ENCODE data around the gene NAPB. TPM values are rescaled to one million over a fixed set of nuclear protein-coding genes. Genes with fewer than 3 reads are reported as not detected.

Gene NAPB
- total RNA-seq, 1 donor from 2014 or later, result 13.6 TPM

DNA sequence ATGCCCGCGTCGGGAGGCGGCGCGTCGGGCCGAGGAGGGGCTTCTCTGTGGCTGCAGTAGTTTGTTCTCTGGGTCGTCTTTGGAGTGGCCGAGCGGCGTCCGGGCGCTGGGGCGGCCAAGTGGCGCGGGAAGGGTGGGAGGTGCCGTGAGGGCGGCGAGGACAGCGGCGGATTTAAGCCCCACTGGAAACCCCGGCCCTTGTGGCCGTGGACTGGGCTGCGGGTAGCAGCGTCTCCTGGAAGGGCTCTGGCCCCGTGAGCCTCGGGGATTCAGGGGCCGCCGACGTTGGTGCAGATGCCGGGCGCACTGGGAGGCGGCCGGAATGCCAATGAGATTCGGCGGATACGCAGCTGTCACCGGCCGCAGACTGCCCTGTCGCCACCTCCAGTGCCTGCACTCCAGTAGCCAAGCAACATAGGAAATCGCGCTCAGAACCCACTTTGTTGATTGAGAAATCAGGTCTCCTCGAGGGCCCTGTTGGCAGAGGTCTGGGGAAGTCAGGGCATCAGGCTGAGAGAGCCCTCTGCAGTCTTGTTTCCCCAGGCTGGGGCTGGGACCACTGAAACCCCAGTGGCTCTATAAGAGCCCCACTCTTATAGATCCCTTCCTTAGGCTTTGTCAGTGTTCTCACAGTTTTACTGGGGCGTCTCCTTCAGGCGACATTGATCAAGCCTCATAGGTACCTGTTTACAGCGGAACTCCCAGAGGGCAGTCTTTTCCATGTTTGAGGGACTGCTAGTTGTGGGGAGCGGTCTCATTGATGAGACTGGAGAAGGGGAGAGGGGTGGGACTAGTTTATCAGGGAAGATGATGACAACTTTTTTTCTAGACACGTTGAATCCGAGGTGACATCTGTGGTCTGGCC is 58.7 kb downstream of the NAPB start:
- Mint-ChIP-seq H3K27ac (peak overlapping the region; percentile 94), H3K4me3 (peak overlapping the region; percentile 92), H3K4me1 (peaks cover 51% of the 10 kb centered on the region), H3K27me3 (peaks cover 2% of the 10 kb centered on the region), H3K36me3 (ENCODE audit: low read depth) (peaks cover 33% of the 10 kb centered on the region), H3K9me3 (no peaks in the 10 kb centered on the region)
- peak; percentile 81 for DNase-seq
- intact Hi-C loops (cut with micrococcal nuclease), result loop anchor here (1.0 kb wide), 2 partner anchors 12 to 59 kb away; partner anchors contain the start of genes NAPB and NXT1

DNA sequence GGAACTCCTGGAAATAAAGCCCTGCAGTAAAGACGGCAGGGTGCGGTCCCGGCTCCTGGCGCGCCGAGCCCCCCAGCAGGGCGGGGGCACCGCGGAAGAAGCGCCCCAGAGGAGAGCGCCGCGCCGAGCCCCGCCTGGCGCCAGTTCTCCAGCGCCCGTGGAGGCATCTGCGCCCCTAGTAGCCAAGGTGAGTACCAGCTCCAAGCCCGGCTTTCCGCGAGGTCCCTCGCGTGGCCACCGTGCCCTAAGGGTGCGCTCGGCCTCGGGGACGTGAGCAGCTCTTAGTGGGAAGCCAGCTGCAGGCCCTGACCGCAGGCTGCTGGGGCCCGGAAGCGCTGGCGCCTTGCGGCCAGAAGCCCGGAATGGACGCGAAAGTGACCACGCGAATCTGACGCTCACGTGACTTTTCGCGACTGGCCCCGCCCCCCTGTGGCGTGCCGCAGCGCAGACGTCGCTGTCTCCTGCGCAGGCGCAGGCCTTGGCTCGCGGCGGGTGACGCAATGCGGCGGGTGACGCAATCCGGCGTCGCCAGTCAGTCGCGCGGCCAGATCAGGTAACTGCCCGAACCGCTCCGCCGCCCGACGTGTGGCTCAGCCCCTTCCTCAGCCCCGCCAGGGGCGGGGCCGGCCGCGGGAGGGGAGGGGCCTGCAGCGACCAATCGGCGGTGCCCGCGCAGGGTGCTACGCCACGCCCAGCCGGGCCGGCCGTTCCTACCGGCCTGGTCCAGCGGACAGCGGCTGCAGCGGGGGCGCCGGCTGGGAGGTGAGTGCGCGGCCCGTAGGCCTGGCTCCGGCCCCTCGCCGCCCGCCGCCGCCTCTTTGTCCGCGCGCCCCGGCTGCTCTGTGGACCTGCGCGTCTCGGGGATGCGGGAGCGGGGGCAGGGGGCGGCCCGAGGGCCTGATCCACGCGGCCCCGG is 59.6 kb downstream of the NAPB start, which contains the start of gene GZF1:
Gene GZF1 (plus strand): TSS at position 707 of the 916 bp plus-strand sequence. CDS start 2,202 bp downstream, outside the sequence.
- Mint-ChIP-seq H3K27ac (peak within 1 kb of the TSS; percentile 94), H3K9me3 (no peaks in the 10 kb centered on the region), H3K4me1 (peaks cover 53% of the 10 kb centered on the region), H3K36me3 (ENCODE audit: low read depth) (peaks cover 30% of the 10 kb centered on the region), H3K4me3 (peak within 1 kb of the TSS; percentile 92), H3K27me3 (peaks cover 2% of the 10 kb centered on the region)
- intact Hi-C loops (cut with micrococcal nuclease), result loop anchor here (1.0 kb wide), 3 partner anchors 11 to 60 kb away; partner anchors contain the start of genes NAPB and NXT1
- peak; percentile 100 for DNase-seq

DNA sequence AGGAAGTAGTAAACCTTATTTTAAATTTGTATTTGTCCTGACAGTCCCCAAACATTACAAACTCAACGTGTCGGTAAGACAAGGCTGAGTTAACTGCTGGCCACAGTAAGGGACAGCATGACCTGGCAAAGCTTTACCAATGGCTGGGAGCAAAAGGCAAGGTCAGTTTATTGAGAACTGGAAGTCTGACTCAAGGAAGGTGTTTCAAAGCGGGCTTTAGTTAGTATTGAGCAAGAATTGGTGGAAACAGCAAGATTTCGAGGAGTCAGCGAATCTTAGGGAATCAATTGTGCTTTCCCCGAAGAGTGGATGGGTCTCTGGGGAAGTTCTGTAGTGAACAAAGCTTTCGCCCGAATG is 60.2 kb downstream of the NAPB start:
- Mint-ChIP-seq H3K9me3 (no peaks in the 10 kb centered on the region), H3K27me3 (peaks cover 2% of the 10 kb centered on the region), H3K4me3 (peak overlapping the region; percentile 82), H3K36me3 (ENCODE audit: low read depth) (peaks cover 23% of the 10 kb centered on the region), H3K27ac (peak overlapping the region; percentile 93), H3K4me1 (peaks cover 48% of the 10 kb centered on the region)
- intact Hi-C loops (cut with micrococcal nuclease), result loop anchor here (1.0 kb wide), 1 partner anchor 38 kb away; no protein-coding TSS in a partner anchor
- DNase-seq, result no peak

DNA sequence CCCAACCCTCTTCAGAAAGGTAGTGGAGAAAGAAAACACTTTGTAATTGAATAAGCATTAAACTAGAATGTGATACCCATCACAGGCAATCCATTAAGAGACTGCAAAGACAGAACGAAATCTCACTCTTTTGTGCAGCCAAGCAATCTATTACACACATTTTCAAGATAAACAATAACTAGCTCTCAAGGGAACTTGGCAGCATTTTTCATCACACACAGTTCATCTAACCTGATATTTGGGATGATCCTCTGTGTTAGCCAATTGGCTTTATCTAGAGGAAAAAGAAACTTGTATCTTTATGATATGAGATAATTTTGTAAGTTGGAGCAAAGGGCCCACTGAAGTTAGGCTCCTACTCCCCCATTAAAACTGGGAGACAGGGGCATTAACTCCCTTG is 60.8 kb downstream of the NAPB start:
- intact Hi-C loops (cut with micrococcal nuclease), result no loop called here
- no peak for DNase-seq
- H3K4me3 Mint-ChIP-seq, result peak overlapping the region; percentile 82
- H3K36me3 Mint-ChIP-seq (ENCODE audit: low read depth), result peaks cover 25% of the 10 kb centered on the region
- peaks cover 46% of the 10 kb centered on the region for H3K4me1 Mint-ChIP-seq
- peaks cover 2% of the 10 kb centered on the region for H3K27me3 Mint-ChIP-seq
- H3K9me3 Mint-ChIP-seq, result no peaks in the 10 kb centered on the region
- H3K27ac Mint-ChIP-seq, result peak overlapping the region; percentile 93

DNA sequence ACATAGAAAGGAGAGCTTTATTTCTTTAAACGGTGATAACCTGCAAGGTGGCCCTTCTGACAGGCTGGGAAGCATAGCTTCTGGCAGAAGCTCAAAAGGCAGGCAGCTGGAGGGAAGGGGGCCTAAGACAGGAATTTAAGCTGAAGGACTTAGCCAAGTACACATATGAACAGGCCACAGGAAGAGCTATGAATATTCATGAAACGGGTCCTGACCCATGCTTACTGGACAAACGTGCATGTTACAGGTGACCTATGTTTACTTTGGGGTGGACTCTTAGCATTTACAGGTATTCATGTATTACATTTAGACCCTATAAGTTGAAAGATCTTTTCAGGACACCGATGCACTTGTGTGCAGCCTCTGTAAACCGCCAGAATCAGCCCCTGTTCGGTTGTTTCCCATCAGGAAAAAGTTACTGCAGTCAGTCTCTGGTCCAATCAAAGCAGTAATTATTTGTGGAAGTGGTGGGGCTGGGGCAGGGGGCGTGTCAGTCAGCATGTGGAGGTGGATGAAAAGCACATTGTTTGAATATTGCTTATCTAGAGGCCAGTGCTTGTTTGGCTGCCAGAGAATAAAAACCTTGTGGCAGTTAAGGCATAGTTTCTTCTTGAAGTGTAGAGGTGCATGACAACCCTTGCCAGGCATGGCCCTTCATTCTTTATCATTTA is 62.2 kb downstream of the NAPB start:
- H3K9me3 Mint-ChIP-seq, result no peaks in the 10 kb centered on the region
- peaks cover 21% of the 10 kb centered on the region for H3K36me3 Mint-ChIP-seq (ENCODE audit: low read depth)
- peaks cover 36% of the 10 kb centered on the region for H3K4me1 Mint-ChIP-seq
- H3K27me3 Mint-ChIP-seq, result peaks cover 2% of the 10 kb centered on the region
- peak; percentile 65 for DNase-seq
- intact Hi-C loops (cut with micrococcal nuclease), result loop anchor here (1.0 kb wide), 1 partner anchor 9 kb away; the partner anchor contains the start of gene NXT1
- H3K27ac Mint-ChIP-seq, result peak overlapping the region; percentile 81
- no peak overlapping the region for H3K4me3 Mint-ChIP-seq

DNA sequence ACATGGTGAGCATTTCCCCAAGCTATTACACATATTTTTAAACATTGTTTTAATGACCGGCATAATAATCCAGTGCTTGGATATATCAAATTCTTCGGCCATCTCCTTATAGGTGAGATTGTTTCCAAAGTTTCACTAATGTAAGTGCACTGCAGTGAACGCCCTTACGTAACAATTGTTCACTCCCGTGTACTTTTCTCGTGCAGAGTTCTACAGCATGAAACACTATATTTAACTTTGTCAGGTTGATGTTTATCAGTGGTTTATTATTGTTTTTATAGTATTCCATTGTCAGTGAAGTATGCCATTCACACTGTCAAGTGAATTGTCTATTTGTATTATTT is 62.8 kb downstream of the NAPB start:
- Mint-ChIP-seq H3K36me3 (ENCODE audit: low read depth) (peaks cover 21% of the 10 kb centered on the region), H3K27me3 (peaks cover 2% of the 10 kb centered on the region), H3K9me3 (no peaks in the 10 kb centered on the region), H3K27ac (peak overlapping the region; percentile 81), H3K4me1 (peaks cover 32% of the 10 kb centered on the region), H3K4me3 (peak overlapping the region; percentile 95)
- intact Hi-C loops (cut with micrococcal nuclease), result loop anchor here (1.0 kb wide), 1 partner anchor 8 kb away; the partner anchor contains the start of gene NXT1
- no peak for DNase-seq

DNA sequence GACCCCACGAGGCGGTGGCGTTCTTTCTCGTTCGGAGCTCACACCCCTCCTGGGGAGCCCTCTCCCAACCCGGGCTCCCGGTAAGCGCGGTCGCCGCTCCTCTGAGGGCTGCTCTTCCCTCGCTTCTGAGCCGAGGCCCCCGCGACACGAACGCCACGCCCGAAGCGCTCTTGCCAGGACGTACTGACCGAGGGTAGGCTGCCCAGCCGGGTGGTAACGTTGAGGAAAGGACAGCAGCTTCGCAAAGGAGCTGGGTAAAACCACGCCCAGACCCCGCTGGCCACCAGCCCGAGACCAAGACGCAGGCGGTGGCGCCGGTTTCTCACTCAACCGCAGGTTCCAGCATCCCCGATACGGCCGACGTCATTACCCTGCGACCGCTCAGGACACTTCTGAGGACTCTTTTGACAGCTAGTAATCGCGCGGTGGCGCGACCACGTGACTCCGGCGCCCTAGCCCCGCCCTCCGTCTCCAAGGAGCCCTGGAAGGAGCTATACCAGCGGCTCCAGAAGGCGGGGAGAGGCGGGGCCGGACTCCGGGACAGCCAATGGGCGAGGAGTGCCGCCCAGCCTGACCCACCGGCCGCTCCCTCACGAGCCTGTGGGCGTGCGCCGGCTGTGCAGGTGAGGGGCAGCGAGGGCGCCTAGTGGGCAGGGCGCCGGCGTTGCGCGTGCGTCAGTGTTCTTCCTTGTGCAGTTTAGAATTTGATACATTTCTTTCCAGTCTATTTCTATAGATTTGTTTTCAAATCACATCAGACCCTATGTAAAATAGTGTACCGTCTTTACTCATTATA is 63.3 kb downstream of the NAPB start:
- no peaks in the 10 kb centered on the region for H3K9me3 Mint-ChIP-seq
- H3K27ac Mint-ChIP-seq, result peak overlapping the region; percentile 93
- peak; percentile 100 for DNase-seq
- peak overlapping the region; percentile 95 for H3K4me3 Mint-ChIP-seq
- peaks cover 16% of the 10 kb centered on the region for H3K36me3 Mint-ChIP-seq (ENCODE audit: low read depth)
- H3K4me1 Mint-ChIP-seq, result peaks cover 26% of the 10 kb centered on the region
- intact Hi-C loops (cut with micrococcal nuclease), result loop anchor here (1.0 kb wide), 1 partner anchor 8 kb away; the partner anchor contains the start of gene NXT1
- peaks cover 2% of the 10 kb centered on the region for H3K27me3 Mint-ChIP-seq

DNA sequence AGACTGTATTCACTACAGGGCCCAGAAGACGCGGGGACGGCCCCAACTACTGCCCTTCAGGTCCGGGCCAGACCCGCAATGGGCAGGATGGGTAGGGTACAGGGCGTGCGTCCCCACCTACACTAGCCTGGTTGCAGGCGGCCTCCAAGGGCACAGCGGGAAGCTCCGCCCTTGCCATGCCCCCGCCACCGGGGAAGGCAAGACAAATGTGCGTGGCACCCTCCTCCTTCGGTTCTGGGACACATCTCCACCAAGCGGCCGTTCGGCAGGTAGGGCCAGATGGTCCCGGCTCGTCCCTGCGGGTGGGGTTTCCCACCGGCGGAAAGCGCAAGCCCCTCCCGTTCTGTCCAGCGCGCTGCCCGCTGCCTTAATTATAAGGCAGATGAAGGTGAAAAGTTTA is 65.1 kb downstream of the NAPB start:
- no peak for DNase-seq
- intact Hi-C loops (cut with micrococcal nuclease), result no loop called here
- Mint-ChIP-seq H3K4me3 (no peak overlapping the region), H3K27me3 (no peaks in the 10 kb centered on the region), H3K27ac (peak overlapping the region; percentile 25), H3K9me3 (no peaks in the 10 kb centered on the region), H3K36me3 (ENCODE audit: low read depth) (peaks cover 22% of the 10 kb centered on the region), H3K4me1 (peaks cover 30% of the 10 kb centered on the region)

DNA sequence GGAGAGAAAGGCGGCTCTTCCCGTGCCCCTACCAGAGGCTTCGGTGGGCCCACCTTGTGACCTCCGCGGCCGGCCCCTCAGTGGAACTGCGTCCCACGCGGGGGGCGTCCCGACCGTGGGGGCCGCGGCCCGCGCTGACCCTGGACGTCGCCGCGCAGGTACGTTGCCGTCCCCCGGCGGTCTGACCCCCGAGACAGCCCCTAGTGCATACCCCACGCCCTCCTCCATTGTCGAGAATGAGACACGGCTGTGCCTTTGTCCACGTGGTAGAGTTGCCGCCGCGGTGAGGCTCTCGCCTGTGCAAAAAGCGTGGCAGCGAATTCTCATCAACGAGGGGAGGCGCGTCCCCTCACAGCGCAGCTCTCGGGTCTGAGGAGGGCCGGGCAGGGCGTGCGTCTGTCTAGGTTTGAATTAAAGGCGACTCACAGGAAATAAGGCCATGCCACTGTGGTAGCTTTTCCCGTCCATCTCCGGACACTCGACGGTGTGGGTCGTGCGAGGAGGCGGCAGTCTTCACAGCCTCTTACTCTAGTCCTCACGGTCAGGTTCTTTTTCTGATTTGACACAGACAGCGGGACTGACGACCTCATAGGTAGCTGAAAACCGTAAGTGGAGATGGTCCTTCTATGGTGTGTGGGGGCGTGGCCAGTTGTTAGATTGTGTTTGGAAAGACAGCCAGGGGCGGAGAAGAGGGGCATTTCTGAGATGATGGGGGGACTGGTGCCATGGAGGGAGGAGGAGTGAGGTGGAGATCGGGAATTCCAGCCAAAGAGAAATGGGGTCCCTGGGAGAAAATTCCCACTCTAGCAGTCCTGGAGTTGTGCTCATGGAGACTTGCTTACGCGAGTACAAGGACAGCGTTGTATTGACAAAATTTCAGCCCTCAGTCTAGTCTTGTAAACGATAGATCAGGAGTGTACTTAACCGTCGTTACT is 70.1 kb downstream of the NAPB start:
- H3K4me3 Mint-ChIP-seq, result peak overlapping the region; percentile 88
- no peaks in the 10 kb centered on the region for H3K27me3 Mint-ChIP-seq
- H3K4me1 Mint-ChIP-seq, result peaks cover 30% of the 10 kb centered on the region
- intact Hi-C loops (cut with micrococcal nuclease), result loop anchor here (1.0 kb wide), 4 partner anchors 7 to 70 kb away; partner anchors contain the start of genes GZF1 and NAPB
- no peaks in the 10 kb centered on the region for H3K9me3 Mint-ChIP-seq
- peak overlapping the region; percentile 100 for H3K27ac Mint-ChIP-seq
- peak; percentile 89 for DNase-seq
- peaks cover 26% of the 10 kb centered on the region for H3K36me3 Mint-ChIP-seq (ENCODE audit: low read depth)

DNA sequence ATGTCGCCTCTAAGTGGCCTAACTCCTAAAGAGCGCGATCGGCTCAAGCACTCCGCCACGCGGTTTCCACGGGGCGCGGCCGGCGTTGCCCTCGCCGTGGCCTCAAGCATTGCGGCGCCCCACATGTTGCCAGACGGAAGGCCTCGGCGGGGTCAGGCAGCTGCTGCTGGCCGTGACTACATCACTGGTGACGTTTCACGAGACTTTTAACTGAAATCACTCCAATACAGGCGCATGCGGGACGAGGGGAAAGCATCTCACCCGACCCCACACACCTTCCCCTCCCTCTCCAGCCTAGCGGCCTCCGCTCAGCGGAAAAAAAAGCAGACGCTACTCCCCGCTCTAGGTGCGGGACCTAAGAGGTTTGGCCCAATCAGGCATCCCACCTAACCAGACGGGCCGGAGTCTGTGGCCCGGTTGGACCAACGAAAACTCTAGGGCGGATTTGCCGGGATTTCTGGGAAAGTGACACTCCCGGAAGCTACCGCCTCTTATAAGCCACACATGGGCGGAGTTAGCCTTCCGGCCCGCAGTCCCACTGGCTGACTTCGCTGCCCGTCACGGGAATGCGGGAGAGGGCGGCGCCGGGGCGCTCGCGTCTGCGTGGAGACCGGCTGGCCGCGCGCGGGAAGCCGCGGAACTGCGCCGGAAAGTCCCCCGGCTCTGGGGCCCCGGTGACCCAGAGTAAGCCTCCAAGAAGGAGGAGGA is 70.9 kb downstream of the NAPB start, which contains the start of gene NXT1:
Gene NXT1 (plus strand): TSS at position 596 of the 708 bp plus-strand sequence. CDS start 3,251 bp downstream, outside the sequence.
- H3K27me3 Mint-ChIP-seq, result no peaks in the 10 kb centered on the region
- H3K4me1 Mint-ChIP-seq, result peaks cover 30% of the 10 kb centered on the region
- peaks cover 21% of the 10 kb centered on the region for H3K36me3 Mint-ChIP-seq (ENCODE audit: low read depth)
- peak within 1 kb of the TSS; percentile 100 for H3K27ac Mint-ChIP-seq
- intact Hi-C loops (cut with micrococcal nuclease), result loop anchor here (1.0 kb wide), 4 partner anchors 8 to 71 kb away; partner anchors contain the start of genes GZF1 and NAPB
- no peaks in the 10 kb centered on the region for H3K9me3 Mint-ChIP-seq
- peak within 1 kb of the TSS; percentile 88 for H3K4me3 Mint-ChIP-seq
- peak; percentile 99 for DNase-seq

All from activated CD4-positive, alpha-beta T cell treated with anti-CD3 and anti-CD28 coated beads, Interleukin-2, amount 10 ng/mL, durations not matched to agents 24 days and 14 days (primary cell).